GM20431 (cell line): ENCODE measurements around the gene SPACA4.

Source experiments
- in situ Hi-C: fragments of 300-500 bp; cut with MseI, MboI; formaldehyde crosslinking; loops from one replicate; pipeline ENCODE4 v1.15.0; 2020; ENCODE audit warnings: low sequenced_read_pairs; ENCODE audit not compliant: unreplicated experiment

SPACA4 gene

DNA sequence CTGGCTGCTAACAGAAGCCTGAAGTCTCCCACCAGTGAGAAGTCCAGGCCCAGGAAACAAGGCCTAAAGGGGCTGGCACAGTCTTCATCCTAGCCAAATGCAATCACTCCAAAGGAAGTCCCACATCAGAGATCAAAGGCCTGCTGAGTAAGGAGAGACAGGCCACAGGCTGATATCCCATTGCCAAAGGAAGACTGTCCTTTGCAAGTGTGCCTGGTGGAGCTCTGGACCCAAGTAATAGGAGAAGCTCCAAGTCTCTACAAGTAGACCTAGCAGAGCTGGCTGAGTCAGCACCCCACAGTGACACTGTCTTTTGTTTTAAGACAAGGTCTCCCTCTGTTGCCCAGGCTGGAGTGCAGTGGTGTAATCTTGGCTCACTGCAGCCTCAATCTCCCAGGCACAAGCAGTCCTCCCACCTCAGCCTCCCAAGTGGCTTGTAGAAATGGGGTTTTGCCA lies 26.2 kb downstream of the SPACA4 start:
- in situ Hi-C loops = no loop called here

- in situ Hi-C loops = no loop called here
Measured at GRCh38 chr19:48633148-48634035, 26.9 kb downstream of the SPACA4 start.

- in situ Hi-C loops = no loop called here
Measured at GRCh38 chr19:48634036-48634342, 27.4 kb downstream of the SPACA4 start.

DNA sequence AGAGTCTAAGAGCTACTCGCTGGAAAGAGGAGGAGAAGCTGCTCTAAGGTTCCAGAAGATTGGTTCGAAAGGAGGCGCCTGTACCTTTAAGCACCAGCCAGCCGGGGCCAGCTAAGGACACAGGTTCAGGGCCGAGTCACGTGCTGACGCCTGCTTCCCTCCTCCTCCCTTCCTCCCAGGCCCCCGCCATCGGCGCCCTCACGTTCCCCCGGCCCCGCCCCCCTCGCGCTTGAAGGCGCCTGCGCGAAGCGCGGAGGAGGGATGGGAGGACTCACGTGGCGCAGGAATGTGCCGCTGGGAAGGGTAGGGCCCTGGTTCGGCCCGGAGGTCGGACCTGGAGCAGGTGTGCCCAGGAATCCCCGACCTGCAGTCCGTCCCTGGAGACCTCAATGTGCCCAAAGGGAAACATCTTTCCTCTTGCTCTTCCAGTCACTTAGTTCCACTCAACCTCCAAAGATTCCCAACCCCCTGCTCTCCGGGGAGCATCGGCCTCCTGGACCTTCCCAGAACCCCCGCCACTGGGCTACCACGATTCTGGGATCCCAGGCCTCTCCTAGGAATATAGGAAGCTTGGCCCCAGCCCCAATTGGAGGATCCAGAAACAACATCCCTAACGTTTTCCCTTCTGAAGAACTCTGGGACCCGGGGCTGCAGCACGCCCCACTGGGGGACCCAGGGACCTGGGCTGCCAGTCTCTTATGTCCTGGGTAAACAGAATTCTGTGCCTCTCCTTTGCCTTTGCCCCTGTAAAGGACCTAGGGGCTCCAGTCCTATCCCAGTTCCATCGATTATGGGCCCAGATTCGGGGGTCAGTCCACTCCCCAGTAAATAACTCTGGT lies 28.1 kb downstream of the SPACA4 start:
- in situ Hi-C loops = no loop called here

- in situ Hi-C loops = no loop called here
Measured at GRCh38 chr19:48635263-48635965, 28.9 kb downstream of the SPACA4 start.

DNA sequence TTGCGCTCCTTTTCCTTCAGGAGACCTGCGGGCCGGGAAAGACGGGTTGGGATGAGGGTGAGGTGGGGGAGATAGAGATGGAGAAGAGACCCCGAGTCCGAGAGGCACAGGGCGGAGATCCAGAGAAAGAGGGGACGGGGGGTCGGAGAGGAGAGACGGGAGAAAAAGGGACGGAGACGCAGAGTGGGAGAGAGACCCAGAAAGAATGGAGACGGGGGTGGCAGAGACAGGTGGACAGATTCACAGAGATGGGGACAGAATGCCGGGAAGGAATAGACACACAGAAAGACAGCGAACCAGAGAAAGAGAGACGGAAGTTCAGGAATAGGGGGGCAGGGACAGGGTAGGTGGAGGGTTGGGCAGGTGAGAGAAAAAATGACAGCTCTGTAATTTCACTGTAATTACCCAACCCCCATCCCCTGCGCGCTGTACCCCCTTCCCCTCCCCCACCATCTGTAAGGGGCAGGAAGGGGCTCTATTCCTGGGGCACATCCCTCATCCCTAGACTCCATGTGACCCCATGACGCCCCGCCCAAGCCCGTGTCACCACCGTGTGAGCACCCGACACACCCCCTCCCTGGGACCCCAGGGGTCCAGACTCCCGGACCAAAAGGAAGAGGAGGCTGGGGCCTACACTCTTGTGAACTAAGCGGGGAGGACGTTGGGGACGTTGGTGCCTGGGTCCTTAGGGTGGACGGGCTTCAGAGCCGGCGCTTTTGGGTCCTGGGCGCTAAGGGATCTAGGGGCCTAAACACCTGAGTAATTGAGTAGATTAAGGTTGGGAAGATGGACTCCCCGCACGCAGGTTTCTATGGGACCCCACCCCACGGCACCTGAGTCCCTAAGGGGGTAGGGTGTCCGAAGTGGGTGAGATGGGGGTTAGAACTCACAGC lies 29.7 kb downstream of the SPACA4 start:
- in situ Hi-C loops = no loop called here

GRCh38 chr19:48636859-48637448 lies 30.4 kb downstream of the SPACA4 start, which contains the start of gene DBP:
TSS of gene DBP (minus strand) at chr19:48637379. CDS start at chr19:48636994, 385 bp downstream.
- in situ Hi-C loops = no loop called here

DNA sequence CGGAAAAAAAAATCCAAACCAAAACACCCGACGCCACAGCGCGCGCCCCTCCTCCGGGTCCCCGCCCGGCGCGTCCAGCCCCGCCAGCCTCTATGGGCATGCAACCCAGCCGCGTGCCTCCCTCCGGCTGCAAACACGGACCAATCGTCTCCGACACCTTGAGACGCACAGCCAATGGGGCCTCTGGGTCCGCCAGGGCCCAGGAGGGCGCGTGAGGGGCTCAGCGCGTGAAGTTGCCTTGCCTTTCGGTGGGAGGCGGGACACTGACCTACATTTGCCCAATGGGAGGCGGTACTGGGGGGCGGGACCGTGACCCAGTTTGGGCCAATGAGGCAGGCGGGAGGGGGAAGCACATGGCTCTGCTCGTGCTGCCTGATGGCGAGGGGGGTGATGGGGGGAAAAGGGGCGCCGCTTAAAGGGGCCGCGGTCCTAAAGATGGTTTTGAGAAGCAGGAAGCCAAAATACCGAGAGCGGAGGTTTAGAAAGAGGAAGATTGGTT lies 31.0 kb downstream of the SPACA4 start:
- in situ Hi-C loops = no loop called here

DNA sequence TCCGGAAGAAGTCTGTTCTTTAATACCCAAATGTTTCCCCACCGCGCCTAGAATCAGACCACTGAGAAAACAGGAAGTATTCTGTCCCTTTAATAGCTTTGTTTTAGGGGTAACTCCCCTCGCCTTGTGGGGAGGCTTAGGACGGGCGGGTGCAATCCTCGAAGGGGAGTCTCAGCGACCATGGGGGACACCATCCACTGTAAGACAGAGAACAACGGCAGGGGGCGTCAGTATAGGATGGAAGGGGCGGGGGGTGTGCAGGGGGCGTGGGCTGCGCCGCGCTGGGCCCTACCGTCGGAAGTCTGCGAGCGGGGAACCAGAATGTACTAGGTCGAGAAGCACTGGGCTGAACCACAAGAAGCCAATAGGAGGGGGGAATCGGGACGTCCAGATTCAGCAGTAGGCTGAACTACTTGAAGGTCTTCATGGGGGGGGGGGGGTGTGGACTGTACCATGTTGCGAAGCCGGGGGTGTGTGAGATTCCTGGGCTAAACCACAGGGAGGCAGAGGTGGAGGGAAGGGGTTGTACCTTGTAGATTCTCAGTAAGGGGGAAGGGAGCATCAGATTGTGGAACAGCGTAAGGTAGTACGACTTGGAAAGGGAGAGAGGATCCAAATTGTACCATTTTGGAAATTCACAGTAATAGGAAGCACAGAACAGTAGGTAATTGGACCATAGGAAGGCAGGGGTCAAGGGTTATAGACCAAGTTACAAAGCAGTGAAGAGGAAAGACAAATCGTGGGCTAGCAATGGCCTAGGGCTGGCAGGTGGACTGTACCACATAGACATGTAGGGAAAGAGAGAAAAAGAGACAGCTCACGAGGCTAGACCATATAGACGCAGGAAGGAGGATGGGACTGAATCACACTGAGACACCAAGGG lies 31.6 kb downstream of the SPACA4 start:
- in situ Hi-C loops = no loop called here

DNA sequence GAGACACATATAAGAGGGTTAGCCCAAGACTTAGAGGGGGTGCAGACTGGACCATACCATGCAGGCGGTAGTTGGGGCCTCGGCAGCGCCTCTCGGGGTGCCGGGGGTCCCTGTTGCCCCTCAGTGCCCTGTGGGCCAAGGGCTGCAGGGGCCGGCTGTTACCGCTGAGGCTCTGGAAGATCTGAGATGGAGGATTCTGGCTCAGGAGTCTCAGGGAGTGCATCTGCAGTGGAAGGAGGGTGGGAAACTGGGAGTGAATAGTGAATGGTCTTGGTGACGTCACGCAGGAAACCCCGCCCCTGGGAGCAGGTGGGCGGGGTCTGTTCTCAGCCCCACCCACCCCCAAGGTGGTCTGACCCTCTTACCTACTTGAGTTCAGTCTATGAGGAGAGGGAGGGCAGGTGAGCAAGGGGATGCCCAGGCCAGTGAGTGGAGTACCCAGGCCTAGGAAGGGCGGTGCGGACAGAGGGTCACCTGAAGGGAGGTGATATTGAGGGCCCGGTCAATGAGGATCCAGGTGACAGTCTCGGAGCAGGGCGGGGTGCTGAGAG lies 32.4 kb downstream of the SPACA4 start:
- in situ Hi-C loops = no loop called here

- in situ Hi-C loops = no loop called here
Measured at GRCh38 chr19:48639483-48640375, 33.2 kb downstream of the SPACA4 start.

- in situ Hi-C loops = no loop called here
Measured at GRCh38 chr19:48641850-48642249, 35.3 kb downstream of the SPACA4 start.

DNA sequence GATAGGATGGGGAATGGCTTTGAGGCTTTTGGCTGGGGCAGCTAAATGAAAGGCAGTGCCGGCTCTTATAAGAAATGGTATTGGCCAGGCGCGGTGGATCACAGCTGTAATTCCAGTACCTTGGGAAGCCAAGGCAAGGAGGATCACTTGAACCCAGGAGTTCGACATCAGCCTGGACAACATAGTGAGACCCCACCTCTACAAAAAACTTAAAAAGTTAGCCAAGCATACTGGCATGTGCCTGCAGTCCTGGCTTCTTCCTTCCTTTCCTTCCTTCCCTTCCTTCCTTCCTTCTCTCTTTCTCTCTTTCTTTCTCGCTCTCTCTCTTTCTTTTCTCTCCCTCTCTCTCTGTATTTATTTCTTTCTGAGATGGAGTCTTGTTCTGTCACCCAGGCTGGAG lies 36.3 kb downstream of the SPACA4 start:
- in situ Hi-C loops = no loop called here

DNA sequence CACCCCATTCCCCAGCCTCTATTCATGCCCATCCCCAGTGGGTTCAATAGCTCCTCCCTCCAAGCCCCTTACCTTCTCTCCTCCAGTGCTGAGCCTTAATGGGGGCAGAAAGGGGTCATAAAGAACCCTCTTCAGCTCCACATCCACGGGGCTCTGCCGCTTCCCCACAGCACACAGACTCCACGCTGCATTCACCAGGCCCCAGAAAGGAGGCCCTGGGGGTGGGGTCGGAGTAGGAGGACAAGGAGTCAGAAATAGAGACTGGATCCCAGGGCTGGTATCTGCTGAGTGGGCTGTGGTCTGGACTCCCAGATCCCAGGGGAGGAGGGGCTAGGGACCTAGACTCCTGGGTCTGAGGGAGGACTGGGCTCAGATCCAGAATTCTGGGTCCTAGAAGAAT lies 37.8 kb downstream of the SPACA4 start:
- in situ Hi-C loops = no loop called here

GRCh38 chr19:48644839-48645619 lies 38.5 kb downstream of the SPACA4 start:
- in situ Hi-C loops = no loop called here

DNA sequence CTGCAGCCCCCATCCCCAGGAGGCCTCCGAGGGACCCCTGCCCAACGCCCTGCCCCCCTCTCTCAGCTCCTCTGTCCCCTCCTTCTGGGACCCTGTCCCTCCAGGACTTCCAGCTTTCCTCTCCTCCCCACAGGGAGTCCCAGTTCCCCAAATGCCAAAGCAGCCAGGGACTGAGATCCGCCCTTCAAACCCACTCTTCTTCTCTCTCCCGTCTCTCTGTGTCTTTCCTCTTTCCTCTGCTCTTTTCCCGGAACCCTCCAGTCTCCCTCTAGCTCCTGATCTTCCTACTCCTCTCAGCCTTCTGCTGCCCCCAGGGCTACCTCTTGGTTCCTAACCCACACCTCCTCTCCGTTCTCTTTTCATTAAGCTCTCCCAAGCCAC lies 39.1 kb downstream of the SPACA4 start:
- in situ Hi-C loops = no loop called here
